ENCODE results near the gene UBAP2. TPM values are rescaled to one million over a fixed set of nuclear protein-coding genes. Genes with fewer than 3 reads are reported as not detected.

Gene UBAP2
- total RNA-seq, 1 donor from 2014 or later: 121 TPM

- Histone ChIP-seq H3K9ac (ENCODE audit: low read depth in 1 of 3, low read length in 3 of 3) (no peak overlapping the region), H3K4me3 (ENCODE audit: low read length in 3 of 3) (no peak overlapping the region), H3K4me1 (ENCODE audit: control insufficient read depth in 3 of 3, insufficient read depth in 3 of 3, low read length in 3 of 3) (no peaks in the 10 kb centered on the region), H3K36me3 (ENCODE audit: control insufficient read depth in 3 of 3, insufficient read depth in 3 of 3, low read length in 3 of 3) (peaks cover 8 to 32% (median 23%) of the 10 kb centered on the region in 3 donors), H3K27me3 (ENCODE audit: control insufficient read depth in 3 of 3, insufficient read depth in 3 of 3, low read length in 3 of 3) (no peaks in the 10 kb centered on the region), H3K9me3 (ENCODE audit: control insufficient read depth in 3 of 3, low read length in 3 of 3) (no peaks in the 10 kb centered on the region), H3K27ac (ENCODE audit: low read depth, low read length) (no peak overlapping the region)
These were observed 96.6 kb downstream of the UBAP2 start for GRCh38 chr9:33952066-33952465.

GRCh38 chr9:33950371-33950770 lies 98.3 kb downstream of the UBAP2 start:
- Histone ChIP-seq H3K36me3 (ENCODE audit: control insufficient read depth in 3 of 3, insufficient read depth in 3 of 3, low read length in 3 of 3) (peaks cover 9 to 32% (median 15%) of the 10 kb centered on the region in 3 donors), H3K9me3 (ENCODE audit: control insufficient read depth in 3 of 3, low read length in 3 of 3) (no peaks in the 10 kb centered on the region), H3K9ac (ENCODE audit: low read depth in 1 of 3, low read length in 3 of 3) (no peak overlapping the region), H3K4me1 (ENCODE audit: control insufficient read depth in 3 of 3, insufficient read depth in 3 of 3, low read length in 3 of 3) (no peaks in the 10 kb centered on the region), H3K27me3 (ENCODE audit: control insufficient read depth in 3 of 3, insufficient read depth in 3 of 3, low read length in 3 of 3) (no peaks in the 10 kb centered on the region), H3K27ac (ENCODE audit: low read depth, low read length) (no peak overlapping the region), H3K4me3 (ENCODE audit: low read length in 3 of 3) (no peak overlapping the region)

GRCh38 chr9:33946779-33947535 lies 101.7 kb downstream of the UBAP2 start:
- H3K9me3 ChIP-seq (ENCODE audit: control insufficient read depth in 3 of 3, low read length in 3 of 3): no peaks in the 10 kb centered on the region
- H3K4me3 ChIP-seq (ENCODE audit: low read length in 3 of 3): no peak overlapping the region
- H3K27me3 ChIP-seq (ENCODE audit: control insufficient read depth in 3 of 3, insufficient read depth in 3 of 3, low read length in 3 of 3): no peaks in the 10 kb centered on the region
- peaks cover 13 to 36% (median 21%) of the 10 kb centered on the region in 3 donors for H3K36me3 ChIP-seq (ENCODE audit: control insufficient read depth in 3 of 3, insufficient read depth in 3 of 3, low read length in 3 of 3)
- peaks cover 2 to 9% (median 6%) of the 10 kb centered on the region in 3 donors for H3K4me1 ChIP-seq (ENCODE audit: control insufficient read depth in 3 of 3, insufficient read depth in 3 of 3, low read length in 3 of 3)
- H3K27ac ChIP-seq (ENCODE audit: low read depth, low read length): no peak overlapping the region
- H3K9ac ChIP-seq (ENCODE audit: low read depth in 1 of 3, low read length in 3 of 3): no peak overlapping the region

GRCh38 chr9:33943389-33943788 lies 105.3 kb downstream of the UBAP2 start:
- H3K4me1 ChIP-seq (ENCODE audit: control insufficient read depth in 3 of 3, insufficient read depth in 3 of 3, low read length in 3 of 3): peaks cover 2 to 9% (median 6%) of the 10 kb centered on the region in 3 donors
- no peak overlapping the region for H3K9ac ChIP-seq (ENCODE audit: low read depth in 1 of 3, low read length in 3 of 3)
- no peak overlapping the region for H3K27ac ChIP-seq (ENCODE audit: low read depth, low read length)
- no peaks in the 10 kb centered on the region for H3K27me3 ChIP-seq (ENCODE audit: control insufficient read depth in 3 of 3, insufficient read depth in 3 of 3, low read length in 3 of 3)
- H3K9me3 ChIP-seq (ENCODE audit: control insufficient read depth in 3 of 3, low read length in 3 of 3): no peaks in the 10 kb centered on the region
- H3K36me3 ChIP-seq (ENCODE audit: control insufficient read depth in 3 of 3, insufficient read depth in 3 of 3, low read length in 3 of 3): peaks cover 18 to 46% (median 33%) of the 10 kb centered on the region in 3 donors
- H3K4me3 ChIP-seq (ENCODE audit: low read length in 3 of 3): no peak overlapping the region

- Histone ChIP-seq H3K4me1 (ENCODE audit: control insufficient read depth in 3 of 3, insufficient read depth in 3 of 3, low read length in 3 of 3) (peaks cover 2 to 9% (median 6%) of the 10 kb centered on the region in 3 donors), H3K9me3 (ENCODE audit: control insufficient read depth in 3 of 3, low read length in 3 of 3) (no peaks in the 10 kb centered on the region), H3K4me3 (ENCODE audit: low read length in 3 of 3) (no peak overlapping the region), H3K9ac (ENCODE audit: low read depth in 1 of 3, low read length in 3 of 3) (no peak overlapping the region), H3K27ac (ENCODE audit: low read depth, low read length) (no peak overlapping the region), H3K27me3 (ENCODE audit: control insufficient read depth in 3 of 3, insufficient read depth in 3 of 3, low read length in 3 of 3) (no peaks in the 10 kb centered on the region), H3K36me3 (ENCODE audit: control insufficient read depth in 3 of 3, insufficient read depth in 3 of 3, low read length in 3 of 3) (peaks cover 17 to 38% (median 33%) of the 10 kb centered on the region in 3 donors)
These were observed 106.1 kb downstream of the UBAP2 start for GRCh38 chr9:33942471-33943083.

GRCh38 chr9:33939924-33940874 lies 108.5 kb downstream of the UBAP2 start:
- Histone ChIP-seq H3K9me3 (ENCODE audit: control insufficient read depth in 3 of 3, low read length in 3 of 3) (no peaks in the 10 kb centered on the region), H3K27me3 (ENCODE audit: control insufficient read depth in 3 of 3, insufficient read depth in 3 of 3, low read length in 3 of 3) (no peaks in the 10 kb centered on the region), H3K4me3 (ENCODE audit: low read length in 3 of 3) (no peak overlapping the region), H3K4me1 (ENCODE audit: control insufficient read depth in 3 of 3, insufficient read depth in 3 of 3, low read length in 3 of 3) (peaks cover 2 to 9% (median 6%) of the 10 kb centered on the region in 3 donors), H3K9ac (ENCODE audit: low read depth in 1 of 3, low read length in 3 of 3) (no peak overlapping the region), H3K27ac (ENCODE audit: low read depth, low read length) (no peak overlapping the region), H3K36me3 (ENCODE audit: control insufficient read depth in 3 of 3, insufficient read depth in 3 of 3, low read length in 3 of 3) (peaks cover 14 to 34% (median 33%) of the 10 kb centered on the region in 3 donors)

- no peak overlapping the region for H3K4me3 ChIP-seq (ENCODE audit: low read length in 3 of 3)
- H3K36me3 ChIP-seq (ENCODE audit: control insufficient read depth in 3 of 3, insufficient read depth in 3 of 3, low read length in 3 of 3): peaks cover 36 to 47% (median 38%) of the 10 kb centered on the region in 3 donors
- H3K9me3 ChIP-seq (ENCODE audit: control insufficient read depth in 3 of 3, low read length in 3 of 3): no peaks in the 10 kb centered on the region
- H3K9ac ChIP-seq (ENCODE audit: low read depth in 1 of 3, low read length in 3 of 3): no peak overlapping the region
- H3K4me1 ChIP-seq (ENCODE audit: control insufficient read depth in 3 of 3, insufficient read depth in 3 of 3, low read length in 3 of 3): no peaks in the 10 kb centered on the region
- H3K27ac ChIP-seq (ENCODE audit: low read depth, low read length): no peak overlapping the region
- no peaks in the 10 kb centered on the region for H3K27me3 ChIP-seq (ENCODE audit: control insufficient read depth in 3 of 3, insufficient read depth in 3 of 3, low read length in 3 of 3)
These were observed 114.4 kb downstream of the UBAP2 start for GRCh38 chr9:33934188-33934878.

- Histone ChIP-seq H3K4me3 (ENCODE audit: low read length in 3 of 3) (no peak overlapping the region), H3K27me3 (ENCODE audit: control insufficient read depth in 3 of 3, insufficient read depth in 3 of 3, low read length in 3 of 3) (no peaks in the 10 kb centered on the region), H3K9me3 (ENCODE audit: control insufficient read depth in 3 of 3, low read length in 3 of 3) (no peaks in the 10 kb centered on the region), H3K4me1 (ENCODE audit: control insufficient read depth in 3 of 3, insufficient read depth in 3 of 3, low read length in 3 of 3) (no peaks in the 10 kb centered on the region), H3K27ac (ENCODE audit: low read depth, low read length) (no peak overlapping the region), H3K9ac (ENCODE audit: low read depth in 1 of 3, low read length in 3 of 3) (no peak overlapping the region), H3K36me3 (ENCODE audit: control insufficient read depth in 3 of 3, insufficient read depth in 3 of 3, low read length in 3 of 3) (peaks cover 50 to 63% (median 57%) of the 10 kb centered on the region in 3 donors)
These were observed 116.4 kb downstream of the UBAP2 start for GRCh38 chr9:33932078-33932807.

GRCh38 chr9:33931326-33931725 lies 117.4 kb downstream of the UBAP2 start:
- Histone ChIP-seq H3K4me1 (ENCODE audit: control insufficient read depth in 3 of 3, insufficient read depth in 3 of 3, low read length in 3 of 3) (no peaks in the 10 kb centered on the region), H3K9me3 (ENCODE audit: control insufficient read depth in 3 of 3, low read length in 3 of 3) (no peaks in the 10 kb centered on the region), H3K36me3 (ENCODE audit: control insufficient read depth in 3 of 3, insufficient read depth in 3 of 3, low read length in 3 of 3) (peaks cover 59 to 73% (median 66%) of the 10 kb centered on the region in 3 donors), H3K4me3 (ENCODE audit: low read length in 3 of 3) (no peak overlapping the region), H3K27ac (ENCODE audit: low read depth, low read length) (no peak overlapping the region), H3K27me3 (ENCODE audit: control insufficient read depth in 3 of 3, insufficient read depth in 3 of 3, low read length in 3 of 3) (no peaks in the 10 kb centered on the region), H3K9ac (ENCODE audit: low read depth in 1 of 3, low read length in 3 of 3) (no peak overlapping the region)

Measured in skeletal muscle tissue (tissue), 4 donors.